GM21447 (cell line): Measurements from ENCODE around the gene OR7C1.
"Not testable (repeated sequence)": the region's sequence is repeated elsewhere in the genome, so short reads cannot be mapped to it uniquely, and the experiment has no call there.

Experiments used
- ATAC-seq: cut with Tn5 transposase; IDR thresholded peaks from one replicate; pipeline ENCODE4 v1.9.1; 2021; ENCODE audit not compliant: unreplicated experiment

Gene OR7C1

GRCh38 chr19:14768001-14768400 is 67.0 kb downstream of the OR7C1 start:
- no peak for ATAC-seq

GRCh38 chr19:14767466-14767971 is 67.5 kb downstream of the OR7C1 start:
- no peak for ATAC-seq

DNA sequence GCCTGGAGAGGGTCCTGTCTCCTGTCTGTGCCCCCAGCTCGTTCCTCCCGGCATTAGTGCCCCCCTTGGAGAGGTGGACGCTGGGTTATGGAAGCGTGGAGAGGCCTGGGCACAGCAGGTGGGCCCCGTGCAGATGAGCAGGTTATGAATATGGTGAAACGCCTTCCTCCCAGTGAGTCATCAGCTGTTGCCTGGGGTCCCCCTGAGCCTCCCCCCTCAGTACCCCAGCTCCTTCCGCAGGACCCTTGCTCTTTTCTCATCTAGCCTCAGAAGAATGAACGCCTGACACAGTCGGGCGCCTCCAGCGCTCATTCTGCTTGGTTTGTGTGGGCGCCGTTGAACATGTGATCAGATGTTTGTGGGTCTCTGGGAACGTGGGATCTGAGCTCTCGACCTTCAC is 69.1 kb downstream of the OR7C1 start:
- ATAC-seq: not testable (repeated sequence)

- not testable (repeated sequence) for ATAC-seq
Observed at GRCh38 chr19:14765403-14765802, 69.6 kb downstream of the OR7C1 start.

DNA sequence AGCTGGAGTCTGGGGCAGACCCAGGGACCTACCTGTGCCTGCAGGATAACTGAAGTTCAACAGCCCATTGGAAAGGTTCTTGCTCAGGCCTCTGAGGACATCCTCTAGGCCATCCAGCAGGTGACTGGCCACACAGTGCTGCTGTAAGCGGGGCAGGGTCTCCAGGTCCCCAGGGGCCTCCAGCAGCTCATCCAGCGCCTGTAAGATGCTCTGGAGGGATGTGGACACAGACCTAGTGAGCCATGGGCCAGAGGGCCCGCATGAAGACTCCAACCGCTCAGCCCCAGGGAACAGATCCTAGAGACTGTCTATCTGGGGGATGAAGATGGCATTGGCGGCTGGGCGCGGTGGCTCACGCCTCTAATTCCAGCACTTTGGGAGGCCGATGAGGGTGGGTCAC is 70.6 kb downstream of the OR7C1 start:
- no peak for ATAC-seq

DNA sequence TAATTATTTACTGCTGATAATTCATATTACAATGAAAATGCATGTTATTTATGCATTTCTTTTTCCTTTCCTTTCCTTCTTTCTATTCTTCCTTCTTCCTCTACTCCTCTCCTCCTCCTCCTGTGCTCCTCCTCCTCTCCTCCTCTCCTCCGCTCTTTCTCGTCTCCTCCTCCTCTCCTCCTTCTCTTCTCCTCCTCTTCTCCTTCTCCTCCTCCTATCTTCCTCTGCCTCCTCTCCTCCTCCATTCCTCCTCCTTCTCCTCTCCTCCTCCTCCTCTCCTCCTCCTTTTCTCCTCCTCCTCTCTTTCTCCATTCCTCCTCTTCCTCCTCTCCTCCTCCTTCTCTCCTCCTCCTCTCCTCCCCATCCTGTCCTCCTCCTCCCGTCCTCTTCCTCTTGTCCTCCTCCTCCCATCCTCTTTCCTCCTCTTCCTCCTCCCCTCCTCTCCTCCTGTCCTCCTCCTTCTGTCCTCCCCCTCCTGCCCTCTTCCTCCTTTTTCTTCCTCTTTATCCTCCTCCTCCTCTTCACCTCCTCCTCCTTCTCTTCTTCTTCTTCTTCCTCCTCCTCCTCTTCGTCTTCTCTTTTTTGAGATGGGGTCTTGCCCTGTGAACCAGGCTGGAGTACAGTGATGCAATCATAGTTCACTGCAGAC is 71.4 kb downstream of the OR7C1 start:
- ATAC-seq: no peak

DNA sequence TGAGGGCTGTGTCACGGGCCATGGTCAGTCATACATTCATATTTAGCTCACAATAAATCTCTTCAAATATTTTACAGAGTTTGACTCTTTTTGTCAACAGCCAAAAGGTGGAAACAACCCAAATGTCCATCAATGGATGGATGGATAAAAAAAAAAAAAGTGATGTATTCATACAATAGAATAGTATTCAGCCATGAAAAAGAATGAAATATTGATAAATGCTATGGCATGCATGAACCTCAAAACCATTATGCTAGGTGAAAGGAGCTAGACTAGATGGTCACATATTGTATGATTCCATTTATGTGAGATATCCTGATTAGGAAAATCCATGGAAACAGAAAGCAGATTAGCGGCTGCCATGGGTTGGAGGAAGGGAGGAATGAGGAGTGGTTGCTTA is 72.9 kb downstream of the OR7C1 start:
- ATAC-seq: no peak

DNA sequence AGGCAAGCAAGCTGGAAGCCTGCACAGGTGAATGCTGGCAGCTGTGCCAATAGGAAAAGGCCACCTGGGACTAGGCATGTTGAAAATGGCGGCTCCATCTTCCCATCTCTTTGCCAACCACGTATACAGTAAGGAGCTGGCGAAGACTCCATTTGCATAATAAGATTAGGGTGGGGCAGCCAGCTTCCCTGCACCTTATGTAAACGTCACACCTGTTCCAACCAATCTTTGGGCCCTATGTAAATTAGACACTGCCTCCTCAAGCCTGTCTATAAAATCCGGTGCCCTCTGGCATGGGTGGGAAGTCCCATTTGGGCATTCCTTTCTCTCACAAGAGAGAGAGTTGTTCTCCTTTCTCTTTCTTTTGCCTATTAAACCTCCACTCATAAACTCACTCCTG is 73.4 kb downstream of the OR7C1 start:
- ATAC-seq: no peak

DNA sequence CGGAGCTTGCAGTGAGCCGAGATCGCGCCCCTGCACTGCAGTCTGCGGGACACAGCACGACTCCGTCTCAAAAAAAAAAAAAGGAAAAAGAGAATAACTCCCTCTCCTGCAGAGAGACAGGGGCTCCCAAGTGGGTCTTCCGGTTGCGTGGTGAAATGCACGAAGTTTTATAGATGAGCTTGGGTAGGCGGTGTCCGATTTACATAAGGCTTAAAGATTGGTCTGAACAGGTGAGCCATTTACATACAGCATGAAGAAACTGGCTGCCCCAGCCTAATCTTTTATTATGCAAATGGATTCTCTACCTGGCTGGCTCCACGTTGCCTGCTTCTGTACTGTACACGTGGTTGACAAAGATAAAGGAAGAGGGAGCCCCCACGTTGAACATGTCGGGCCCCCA is 76.2 kb downstream of the OR7C1 start:
- no peak for ATAC-seq

- no peak for ATAC-seq
Observed at GRCh38 chr19:14748601-14749000, 86.4 kb downstream of the OR7C1 start.
